C4-2B (cell line): ENCODE results near the gene MKX.

ENCODE experiments used
- CTCF ChIP-seq: fragments of 450-650 bp; conservative IDR thresholded peaks from 2 replicates; pipeline ENCODE4 v1.5.1; 2017; ENCODE audit warnings: mild to moderate bottlenecking
- ZFX ChIP-seq: fragments of 450-650 bp; IDR thresholded peaks from 2 replicates; pipeline ENCODE4 v1.6.1; 2017

- TF ChIP-seq CTCF (no peak), ZFX (no peak)
These were observed 27.8 kb downstream of the MKX start for GRCh38 chr10:27717861-27718260.
